GM23248 (cell line): ENCODE data around the gene AEBP1.

Source experiments
- EZH2 ChIP-seq: fragments of 200-600 bp; sonication (generic); IDR thresholded peaks from 2 replicates; pipeline ENCODE4 v1.6.1; 2018; ENCODE audit warnings: antibody characterized with exemption, mild to moderate bottlenecking; ENCODE audit not compliant: insufficient read depth, poor library complexity, severe bottlenecking
- EZH2phosphoT487 ChIP-seq: fragments of 200-600 bp; sonication (generic); IDR thresholded peaks from 2 replicates; pipeline ENCODE4 v1.6.1; 2018; ENCODE audit warnings: antibody characterized with exemption, moderate library complexity, mild to moderate bottlenecking, low read depth; ENCODE audit not compliant: insufficient read depth

- TF ChIP-seq EZH2, result no peak
- TF ChIP-seq EZH2phosphoT487, result no peak
These were observed 44.9 kb downstream of the AEBP1 start for GRCh38 chr7:44148961-44149536.
